ENCODE results near the gene GNG12.
A peak's percentile ranks its signal among the peaks of the same experiment; 100 is the strongest.

GNG12 gene

DNA sequence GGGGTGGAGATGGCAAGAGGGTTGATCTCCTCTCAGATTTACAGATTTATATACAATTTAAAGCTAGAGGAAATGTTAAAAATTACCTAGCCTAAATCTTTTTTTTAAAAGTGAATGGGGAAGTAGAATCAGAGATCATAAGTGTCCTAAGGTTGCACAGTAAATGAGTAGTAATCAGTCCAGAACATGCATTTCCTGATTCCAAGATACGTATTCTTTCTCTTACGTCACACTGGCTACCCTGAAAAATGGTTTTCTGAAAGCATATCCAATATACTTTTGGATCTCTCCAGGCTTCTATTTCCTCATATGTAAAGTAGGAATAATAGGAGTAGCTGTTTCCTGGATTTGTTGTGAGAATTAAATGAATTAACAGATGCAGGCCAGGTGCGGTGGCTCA, 136.6 kb downstream of the GNG12 start:
- no peak for DNase-seq

DNA sequence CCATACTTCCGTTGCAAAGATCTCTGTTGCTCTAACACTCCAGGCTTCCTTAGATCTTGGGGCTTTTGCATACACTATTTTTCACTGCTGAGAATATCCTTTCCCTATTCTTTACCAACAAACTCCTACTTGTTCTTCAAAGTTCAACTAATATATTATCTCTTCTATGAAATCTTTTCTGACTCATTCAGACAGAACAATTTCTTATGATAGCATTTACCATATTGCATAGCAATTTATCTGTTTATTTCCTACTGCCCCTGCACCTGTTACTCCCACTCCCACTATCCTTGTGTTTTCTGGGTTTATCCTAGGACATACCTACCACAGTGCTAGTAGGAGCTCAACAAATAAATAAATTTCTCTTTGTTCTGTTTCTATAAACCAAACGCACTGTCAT, 137.3 kb downstream of the GNG12 start:
- DNase-seq, result no peak

DNA sequence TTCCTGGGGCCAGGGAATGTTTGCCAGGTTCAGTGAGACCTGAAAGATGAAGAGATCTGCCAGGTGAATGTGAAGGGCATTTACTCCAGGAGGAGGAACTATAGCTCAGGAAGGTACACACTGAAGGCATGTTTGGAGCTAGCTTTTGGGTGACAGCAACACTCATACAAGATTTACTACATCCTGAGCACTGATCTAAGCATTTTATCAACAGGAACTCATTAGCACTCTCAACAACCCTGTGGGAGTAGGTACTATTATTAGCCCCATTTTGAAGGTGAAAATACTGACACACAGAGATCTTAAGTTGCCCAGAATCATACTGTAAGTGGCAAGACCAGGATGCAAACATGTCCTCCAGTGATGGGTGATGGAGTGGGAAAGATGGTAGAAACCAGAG, 141.6 kb downstream of the GNG12 start:
- no peak for DNase-seq

DNA sequence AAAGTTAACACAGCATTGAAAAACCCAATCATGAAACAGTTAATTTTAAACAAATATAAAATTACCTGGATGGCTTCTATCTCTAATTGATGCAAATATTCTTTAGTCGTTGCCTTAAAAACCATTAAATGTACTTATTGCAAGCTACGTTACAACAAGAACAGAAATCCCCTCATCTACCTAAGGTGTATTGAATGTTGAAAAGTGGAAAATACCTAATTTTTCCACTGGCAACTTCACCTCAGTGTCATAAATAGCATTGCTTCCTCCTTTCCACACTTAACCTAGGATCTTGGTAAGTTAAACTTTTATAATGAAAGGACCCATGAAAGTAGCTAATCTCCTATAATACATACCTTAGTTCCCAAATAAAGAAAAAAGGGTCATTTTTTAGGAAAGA, 142.9 kb downstream of the GNG12 start:
- no peak for DNase-seq

DNA sequence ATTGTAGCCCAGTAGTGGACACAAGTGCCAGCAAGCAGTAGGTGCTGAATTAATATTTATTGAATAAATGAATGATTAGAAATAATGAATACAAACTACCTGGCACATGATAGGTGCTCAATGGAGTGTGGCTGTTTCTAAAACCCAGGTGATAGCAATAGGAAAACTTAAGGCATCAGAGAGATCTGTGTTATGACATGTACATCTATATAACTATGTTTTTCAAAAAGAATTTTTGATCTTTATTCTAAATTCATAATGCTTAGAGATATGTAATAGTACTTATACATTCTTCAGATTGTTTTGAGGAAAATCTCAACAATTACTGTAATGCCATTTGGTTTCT, 143.3 kb downstream of the GNG12 start:
- DNase-seq, result no peak

DNA sequence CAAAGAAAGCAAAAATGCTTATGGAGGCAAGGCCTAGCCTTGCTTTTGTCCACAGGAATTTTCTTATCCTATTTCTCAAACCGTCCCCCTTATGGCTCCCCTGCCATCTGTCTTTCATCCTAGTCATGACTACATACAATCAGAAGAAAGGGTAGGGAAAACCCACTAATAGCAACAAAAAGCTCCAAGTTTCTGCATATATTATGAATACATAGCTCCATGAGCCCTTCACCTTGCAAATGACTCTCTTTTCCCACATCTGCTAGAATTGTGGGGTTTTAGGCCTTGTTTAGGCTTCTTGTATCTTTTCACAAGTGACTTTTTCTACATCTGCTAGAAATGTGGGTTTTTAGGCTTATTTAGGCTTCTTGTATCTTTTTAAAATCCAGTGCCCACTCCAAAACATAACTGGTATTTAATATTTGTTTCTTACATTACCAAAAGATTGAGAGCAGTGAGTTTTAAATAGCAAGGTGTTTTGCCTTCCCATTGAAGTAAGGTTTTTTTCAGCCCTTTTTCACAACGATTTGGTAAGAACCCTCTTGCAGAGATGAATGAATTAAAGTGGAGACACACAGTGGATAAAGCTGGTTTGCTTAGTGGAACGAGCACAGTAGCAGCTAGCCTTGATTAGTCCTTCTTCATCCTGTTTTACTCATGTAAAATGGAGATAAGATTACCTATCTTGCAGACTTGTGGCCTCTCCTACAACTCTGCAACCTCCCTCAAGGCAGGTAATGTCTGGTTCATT, 143.8 kb downstream of the GNG12 start:
- no peak for DNase-seq

DNA sequence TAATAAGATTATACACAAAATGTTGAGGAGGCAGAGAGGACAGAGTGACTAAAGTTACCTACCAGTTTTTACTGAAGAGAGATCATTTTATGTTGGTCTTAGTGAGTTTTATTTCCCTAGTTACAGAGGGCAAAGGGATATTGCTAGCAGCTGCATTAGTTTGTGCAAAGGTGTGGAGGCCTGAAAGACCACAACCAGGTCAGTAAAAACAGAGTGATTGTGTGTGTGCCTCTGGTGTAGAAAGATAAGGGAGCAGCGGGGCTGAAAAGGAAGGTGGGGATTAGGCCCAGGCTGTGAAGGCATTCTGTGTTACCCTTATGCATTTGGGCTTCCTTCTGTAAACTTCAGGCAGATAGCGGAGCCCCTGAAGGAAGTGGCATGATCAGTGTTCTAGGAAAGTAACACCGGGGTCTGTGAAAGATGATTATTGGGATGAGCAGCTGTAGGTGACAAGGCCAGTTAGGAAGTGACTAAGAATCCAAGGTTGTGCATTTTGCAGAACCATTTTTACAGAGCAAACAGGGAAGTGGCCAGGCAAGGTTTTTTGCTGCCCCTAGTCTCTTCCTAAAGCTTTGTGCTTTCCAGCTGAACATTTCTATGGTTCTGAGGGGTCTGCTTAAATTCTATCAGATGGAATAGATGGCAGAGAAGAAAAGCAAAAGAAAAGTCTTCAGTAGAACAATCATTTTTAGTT, 144.6 kb downstream of the GNG12 start:
- no peak for DNase-seq

DNA sequence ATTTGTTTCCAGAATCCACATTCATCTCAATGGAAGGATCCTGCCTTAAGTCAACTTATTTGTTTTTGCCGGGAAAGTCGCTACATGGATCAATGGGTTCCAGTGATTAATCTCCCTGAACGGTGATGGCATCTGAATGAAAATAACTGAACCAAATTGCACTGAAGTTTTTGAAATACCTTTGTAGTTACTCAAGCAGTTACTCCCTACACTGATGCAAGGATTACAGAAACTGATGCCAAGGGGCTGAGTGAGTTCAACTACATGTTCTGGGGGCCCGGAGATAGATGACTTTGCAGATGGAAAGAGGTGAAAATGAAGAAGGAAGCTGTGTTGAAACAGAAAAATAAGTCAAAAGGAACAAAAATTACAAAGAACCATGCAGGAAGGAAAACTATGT, 145.6 kb downstream of the GNG12 start:
- DNase-seq, result no peak

DNA sequence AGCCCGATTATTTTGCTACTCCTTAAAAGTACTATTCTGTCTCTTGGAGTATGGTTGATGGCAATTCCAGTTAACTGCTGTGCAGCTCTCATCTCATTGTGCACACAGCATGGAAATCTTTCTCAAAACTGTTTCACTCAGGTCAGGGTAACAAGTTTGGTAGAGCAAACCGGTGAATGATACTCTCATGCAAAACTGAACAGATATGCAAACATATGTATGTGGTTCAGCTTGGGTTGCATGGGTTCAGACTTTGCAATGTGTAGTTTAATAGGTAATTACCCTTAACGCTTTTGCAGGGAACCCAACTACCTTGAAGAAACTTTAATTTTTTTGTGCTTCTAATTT, 146.1 kb downstream of the GNG12 start:
- DNase-seq, result no peak

DNA sequence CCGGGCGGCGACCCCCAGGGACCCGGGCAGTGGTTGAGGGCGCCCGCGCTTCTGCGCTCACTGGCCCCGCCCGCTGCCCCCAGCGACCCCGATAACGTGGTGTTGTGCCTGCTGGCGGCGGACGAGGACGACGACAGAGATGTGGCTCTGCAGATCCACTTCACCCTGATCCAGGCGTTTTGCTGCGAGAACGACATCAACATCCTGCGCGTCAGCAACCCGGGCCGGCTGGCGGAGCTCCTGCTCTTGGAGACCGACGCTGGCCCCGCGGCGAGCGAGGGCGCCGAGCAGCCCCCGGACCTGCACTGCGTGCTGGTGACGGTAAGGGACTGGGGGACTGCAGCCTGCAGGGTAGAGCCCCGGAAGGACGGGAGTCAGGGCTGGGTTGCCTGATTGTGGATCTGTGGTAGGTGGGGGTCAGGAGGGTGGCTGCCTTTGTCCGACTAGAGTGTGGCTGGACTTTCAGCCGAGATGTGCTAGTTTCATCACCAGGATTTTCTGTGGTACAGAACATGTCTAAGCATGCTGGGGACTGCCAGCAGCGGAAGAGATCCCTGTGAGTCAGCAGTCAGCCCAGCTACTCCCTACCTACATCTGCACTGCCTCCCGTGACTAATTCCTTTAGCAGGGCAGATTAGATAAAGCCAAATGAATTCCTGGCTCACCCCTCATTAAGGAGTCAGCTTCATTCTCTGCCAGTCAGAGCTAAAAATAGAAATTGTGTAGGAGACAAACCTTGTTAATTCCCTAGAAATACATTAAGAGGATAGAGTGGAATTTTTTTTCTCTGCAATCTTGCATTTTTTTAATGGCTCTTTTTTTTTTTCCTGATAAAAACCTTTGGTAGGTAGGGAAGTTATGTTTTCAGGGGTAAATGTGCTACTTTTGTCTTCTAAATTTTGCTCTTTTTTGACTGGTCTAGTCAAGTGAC, 146.7 kb downstream of the GNG12 start:
- DNase-seq, result peak; percentile 66

DNA sequence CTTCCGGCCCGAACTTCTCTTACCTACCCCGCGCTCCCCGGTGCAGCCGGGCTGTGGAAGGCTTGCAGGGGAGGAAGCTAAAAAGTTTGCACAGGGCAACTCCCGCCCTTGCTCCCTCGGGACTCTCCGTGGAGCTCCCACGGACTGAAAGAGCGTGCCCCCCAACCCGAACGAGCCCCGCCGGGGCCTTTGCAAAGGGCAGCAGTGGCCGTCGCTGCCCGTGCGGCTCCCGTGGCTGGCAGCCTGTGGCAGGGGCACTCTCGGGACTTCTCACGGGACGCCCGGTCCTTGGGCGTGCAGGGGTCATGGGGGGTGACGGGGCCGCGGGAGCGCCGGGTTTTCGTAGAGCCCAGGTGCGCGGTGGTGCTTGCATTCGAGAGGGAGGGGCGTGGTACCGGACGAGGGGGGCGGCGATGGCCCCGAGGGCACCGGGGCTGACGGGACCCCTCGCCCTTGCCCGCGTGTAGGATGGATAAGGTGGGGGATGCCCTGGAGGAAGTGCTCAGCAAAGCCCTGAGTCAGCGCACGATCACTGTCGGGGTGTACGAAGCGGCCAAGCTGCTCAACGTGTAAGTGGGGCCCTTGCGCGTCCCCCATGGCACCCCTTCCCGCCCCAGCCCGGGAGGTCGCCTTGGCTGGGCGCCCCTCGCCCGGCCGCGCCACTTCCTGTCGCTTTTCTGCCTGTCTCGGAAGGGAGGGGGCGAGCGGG, 147.6 kb downstream of the GNG12 start:
- DNase-seq, result peak; percentile 65

DNA sequence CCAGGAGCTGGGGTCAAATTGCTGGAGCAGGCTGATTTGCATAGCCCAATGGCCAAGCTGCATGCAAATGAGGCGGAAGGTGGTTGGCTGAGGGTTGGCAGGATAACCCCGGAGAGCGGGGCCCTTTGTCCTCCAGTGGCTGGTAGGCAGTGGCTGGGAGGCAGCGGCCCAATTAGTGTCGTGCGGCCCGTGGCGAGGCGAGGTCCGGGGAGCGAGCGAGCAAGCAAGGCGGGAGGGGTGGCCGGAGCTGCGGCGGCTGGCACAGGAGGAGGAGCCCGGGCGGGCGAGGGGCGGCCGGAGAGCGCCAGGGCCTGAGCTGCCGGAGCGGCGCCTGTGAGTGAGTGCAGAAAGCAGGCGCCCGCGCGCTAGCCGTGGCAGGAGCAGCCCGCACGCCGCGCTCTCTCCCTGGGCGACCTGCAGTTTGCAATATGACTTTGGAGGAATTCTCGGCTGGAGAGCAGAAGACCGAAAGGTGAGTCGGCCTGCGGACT, 148.2 kb downstream of the GNG12 start, which contains the start of gene GADD45A:
TSS of gene GADD45A (plus strand) at position 135 of the 491 bp plus-strand sequence. CDS start at position 429, 294 bp downstream.
- DNase-seq, result peak; percentile 88

DNA sequence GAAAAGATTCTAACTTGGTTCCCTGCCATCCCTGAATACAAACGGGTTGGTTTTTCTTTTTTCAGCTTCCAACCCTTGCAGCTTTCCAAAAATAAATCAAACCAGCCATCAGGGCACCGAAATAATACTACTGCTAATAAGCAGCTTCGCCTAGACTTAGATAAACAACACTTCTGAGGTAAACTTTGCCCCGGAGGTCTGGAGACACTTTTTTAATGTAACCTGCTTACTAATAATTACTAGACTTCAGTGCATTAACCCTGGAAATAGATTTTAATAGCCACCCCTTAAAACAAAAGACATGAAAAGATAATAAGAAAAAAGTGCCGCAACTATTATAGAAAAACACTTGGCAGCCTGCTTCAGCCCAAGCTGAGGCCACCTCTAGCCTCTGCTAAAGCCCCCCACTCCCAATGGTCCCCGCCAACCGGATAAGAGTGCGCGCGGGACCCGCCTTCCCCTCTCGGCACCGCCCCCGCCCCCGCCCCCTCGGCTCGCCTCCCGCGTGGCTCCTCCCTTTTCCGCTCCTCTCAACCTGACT, 148.7 kb downstream of the GNG12 start:
- DNase-seq, result no peak

DNA sequence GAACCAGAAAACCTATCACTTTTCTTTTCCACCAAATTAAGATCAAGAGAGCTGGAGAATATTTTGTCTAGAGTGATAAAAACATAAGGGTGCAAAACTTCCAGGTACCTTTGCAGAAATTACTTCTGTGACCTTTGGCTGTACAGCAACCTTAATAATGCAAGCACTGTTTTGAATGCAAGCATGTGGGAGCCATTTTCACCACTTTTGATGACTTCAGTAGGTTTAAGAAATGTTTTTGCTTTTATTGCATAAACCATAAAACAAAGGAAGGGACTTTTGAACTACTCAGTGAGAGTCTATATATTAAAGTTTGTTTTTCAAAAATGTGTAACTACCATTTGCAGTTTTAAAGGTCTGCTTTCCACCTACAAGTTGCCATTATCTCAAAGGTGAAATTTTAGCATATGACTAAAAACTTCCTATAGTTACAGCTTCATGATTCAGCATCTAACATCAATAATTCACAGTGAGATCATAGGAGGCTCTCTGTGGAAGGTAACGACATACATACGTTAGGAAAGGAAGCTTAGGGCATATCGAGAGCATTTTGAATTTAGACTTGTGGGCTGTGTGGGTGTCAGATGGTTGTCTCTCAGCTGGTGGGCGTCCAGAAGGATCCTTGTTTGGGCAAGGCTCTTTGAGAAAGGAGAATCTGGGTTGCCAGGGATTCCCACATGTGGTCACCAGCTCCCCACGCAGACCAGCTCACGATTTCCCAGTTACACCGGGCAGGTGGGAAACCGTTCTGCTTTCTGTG, 149.3 kb downstream of the GNG12 start:
- DNase-seq, result peak; percentile 27

DNA sequence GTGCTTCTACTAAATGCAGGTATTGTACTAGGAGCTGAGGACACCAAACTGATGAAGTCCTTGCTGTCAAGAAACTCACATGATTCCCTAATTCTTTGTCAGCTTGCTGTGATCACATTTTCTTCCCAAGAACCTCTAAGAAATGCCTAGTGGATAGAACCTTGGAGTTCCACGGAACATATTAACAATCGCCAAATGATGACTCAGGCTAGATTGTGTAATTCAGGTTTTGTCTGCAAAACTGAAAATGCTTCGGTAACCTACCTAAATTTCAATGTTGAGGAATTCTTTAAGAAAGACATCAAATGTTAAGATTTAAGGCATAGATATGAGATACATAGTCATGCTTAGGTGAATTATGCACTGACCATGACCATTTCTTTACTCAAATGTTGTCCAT, 150.0 kb downstream of the GNG12 start:
- no peak for DNase-seq

DNA sequence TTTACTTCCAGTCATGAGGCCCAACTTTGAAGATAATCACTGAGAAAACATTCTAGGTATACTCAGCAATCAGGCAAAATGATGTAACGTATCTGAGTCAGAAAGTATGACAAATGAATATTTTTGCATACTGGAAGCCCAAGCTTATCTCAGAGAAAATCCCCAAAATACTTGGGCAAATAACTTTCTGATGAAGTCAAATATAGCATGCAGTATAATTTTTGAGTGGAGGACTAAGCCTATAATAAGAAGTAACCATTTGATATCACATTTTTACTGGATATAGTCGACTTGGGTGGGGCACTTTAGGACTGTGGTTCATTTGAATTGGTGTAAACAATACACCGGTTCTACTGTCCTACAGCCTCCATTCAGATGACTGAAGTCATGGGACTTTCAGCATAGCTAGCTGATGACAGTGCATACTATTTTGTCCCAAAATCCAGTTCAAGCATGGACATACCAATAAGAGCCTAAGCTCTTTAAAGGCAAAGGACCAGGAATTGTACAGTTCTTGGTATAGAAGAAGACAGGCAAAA, 150.5 kb downstream of the GNG12 start:
- DNase-seq, result no peak

DNA sequence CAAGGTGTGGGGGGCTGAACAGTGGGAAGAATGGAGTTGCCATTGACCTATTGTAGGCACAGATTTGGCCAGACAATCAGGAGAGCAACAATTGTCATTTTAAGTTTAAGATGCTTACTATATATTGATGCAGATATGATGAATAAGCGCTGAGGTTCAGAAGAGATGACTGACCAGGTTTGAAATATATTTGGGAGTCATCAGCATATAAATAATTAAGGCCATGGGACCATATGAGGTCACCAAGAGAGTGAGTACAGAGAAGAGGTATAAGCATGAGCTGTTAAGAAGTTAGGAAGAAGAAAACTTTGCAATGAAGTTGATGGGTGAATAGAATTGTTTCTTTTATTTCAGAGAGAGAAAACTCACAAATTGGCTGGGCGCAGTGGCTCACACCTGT, 152.8 kb downstream of the GNG12 start:
- DNase-seq, result no peak

DNA sequence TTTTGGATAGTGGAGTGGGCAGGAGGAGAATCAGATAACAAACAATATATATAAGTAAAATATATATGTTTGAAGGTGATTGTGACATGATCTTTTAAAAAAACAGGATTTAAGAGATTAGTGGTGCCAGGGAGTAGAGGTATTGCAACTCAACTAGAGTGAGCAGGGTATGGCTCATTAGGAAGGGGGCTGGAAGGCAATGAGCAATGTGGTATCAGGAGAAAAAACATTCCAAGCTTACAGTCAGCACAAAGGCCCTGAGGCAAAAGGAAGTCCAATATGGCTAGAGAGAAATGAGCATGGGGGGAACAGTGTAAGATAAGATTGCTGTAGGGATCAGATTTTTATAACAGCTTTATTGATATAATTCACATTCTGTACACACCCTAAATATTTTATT, 153.6 kb downstream of the GNG12 start:
- no peak for DNase-seq

DNA sequence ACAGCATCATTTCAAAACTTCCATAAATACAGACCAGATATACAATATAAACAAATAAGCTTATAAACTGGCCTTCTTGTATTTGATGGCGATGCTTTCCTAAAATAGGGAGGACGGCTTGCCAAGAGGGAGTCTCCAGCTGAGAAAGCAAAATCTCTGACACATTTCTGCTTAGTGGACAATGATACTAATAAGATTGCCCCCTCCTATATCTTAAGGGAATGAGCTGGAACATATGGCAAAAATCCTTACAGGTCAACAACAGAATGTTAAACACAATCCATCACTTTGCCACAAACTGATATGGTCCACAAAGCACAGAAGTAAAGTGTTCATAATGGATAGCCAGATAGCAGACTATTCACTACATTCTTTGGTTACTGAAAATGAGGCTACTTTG, 155.3 kb downstream of the GNG12 start:
- DNase-seq, result no peak

DNA sequence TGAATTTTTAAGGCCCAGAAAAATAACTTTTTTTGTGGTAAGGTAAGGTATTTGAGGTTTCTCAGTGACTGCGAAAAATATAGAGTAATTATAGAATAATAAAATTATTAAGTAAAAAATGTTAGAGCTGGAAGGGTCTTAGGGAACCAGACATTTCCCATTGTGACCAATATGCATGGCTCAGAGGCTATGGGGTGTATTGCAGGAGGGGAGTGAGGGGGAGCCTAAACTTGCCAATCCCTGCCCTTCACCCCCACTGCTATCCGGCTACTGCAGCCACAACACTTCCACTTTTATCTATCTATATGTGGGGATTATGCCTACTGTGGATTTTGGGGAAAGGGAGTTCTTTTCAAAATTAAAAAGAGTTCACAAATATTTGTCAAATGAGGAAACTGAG, 155.9 kb downstream of the GNG12 start:
- no peak for DNase-seq

DNA sequence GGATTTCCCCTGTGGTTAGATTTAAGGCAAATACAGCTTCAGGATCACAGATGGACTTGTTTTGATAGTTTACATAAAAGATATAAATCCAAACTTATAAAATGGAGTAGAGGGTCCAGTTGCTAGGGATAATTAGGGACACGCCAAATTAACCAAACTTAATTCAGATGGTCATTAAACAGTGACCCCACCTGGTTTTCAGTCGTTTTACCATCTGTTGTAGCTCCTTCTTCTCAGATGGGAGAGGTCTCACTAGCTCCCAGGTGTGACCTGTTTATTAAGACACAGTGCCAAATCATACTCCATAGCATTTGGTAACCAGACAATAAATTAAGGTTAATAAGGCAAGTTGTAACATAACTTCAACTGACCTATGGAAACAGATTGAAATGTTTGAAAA, 156.3 kb downstream of the GNG12 start:
- DNase-seq, result no peak

DNA sequence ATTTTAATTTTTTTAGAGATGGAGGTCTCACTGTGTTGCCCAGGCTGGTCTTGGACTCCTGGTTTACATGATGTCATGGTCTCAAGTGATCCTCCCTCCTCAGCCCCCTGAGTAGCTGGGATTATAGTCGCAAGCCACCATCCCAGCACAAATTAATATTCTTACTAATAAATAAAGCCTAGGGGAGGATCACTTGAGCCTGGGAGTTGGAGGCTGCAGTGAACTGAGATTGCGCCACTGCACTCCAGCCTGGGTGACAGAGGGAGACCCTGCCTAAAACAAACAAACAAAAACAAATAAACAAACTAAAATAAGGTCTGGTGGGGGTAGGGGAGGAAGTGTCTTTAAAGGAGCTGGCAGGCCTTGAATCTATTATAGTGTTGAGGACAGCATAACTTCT, 157.0 kb downstream of the GNG12 start:
- no peak for DNase-seq

All from activated T-cell treated with anti-CD3 and anti-CD28 coated beads, Interleukin-2, amount 50 U/mL, for 1 hour (primary cell).